Measurements from ENCODE around the gene OSBPL9.

OSBPL9 gene

GRCh38 chr1:51744506-51745303 lies 127.8 kb downstream of the OSBPL9 start (continued):
- no peak for TF ChIP-seq INSM2 (tag by site-specific recombination; IDR thresholded peaks at IDR 0.05)
- no peak for TF ChIP-seq ZNF555 (tag by site-specific recombination; conservative IDR thresholded peaks at IDR 0.05)
- no peak for TF ChIP-seq ZNF184 (tag by site-specific recombination; IDR thresholded peaks at IDR 0.05)
- no peak for TF ChIP-seq SETDB1 (IDR thresholded peaks at IDR 0.05; ENCODE audit: insufficient read length, low read length)
- TF ChIP-seq ZNF585B (tag by site-specific recombination; IDR thresholded peaks at IDR 0.05), result no peak
- TF ChIP-seq OSR2 (tag by site-specific recombination; IDR thresholded peaks at IDR 0.05), result peak; percentile 83
- no peak for TF ChIP-seq ZNF18 (tag by site-specific recombination; IDR thresholded peaks at IDR 0.05)
- no peak for TF ChIP-seq ZFP69B (tag by site-specific recombination; IDR thresholded peaks at IDR 0.05)
- TF ChIP-seq ZNF148 (tag by site-specific recombination; IDR thresholded peaks at IDR 0.05; ENCODE audit: borderline replicate concordance), result no peak
- TF ChIP-seq ZNF558 (tag by site-specific recombination; IDR thresholded peaks at IDR 0.05), result no peak
- no peak for TF ChIP-seq KLF17 (tag by site-specific recombination; IDR thresholded peaks at IDR 0.05)
- TF ChIP-seq SCRT1 (tag by site-specific recombination; IDR thresholded peaks at IDR 0.05; ENCODE audit: borderline replicate concordance), result no peak
- TF ChIP-seq ZNF175 (tag by site-specific recombination; IDR thresholded peaks at IDR 0.05), result no peak
- TF ChIP-seq ZNF704 (tag by site-specific recombination; IDR thresholded peaks at IDR 0.05), result no peak
- TF ChIP-seq ZNF354C (tag by site-specific recombination; IDR thresholded peaks at IDR 0.05; ENCODE audit: borderline replicate concordance, low read depth), result no peak
- no peak for TF ChIP-seq HIC1 (tag by site-specific recombination; IDR thresholded peaks at IDR 0.05)
- no peak for TF ChIP-seq ZBTB8A (tag by site-specific recombination; IDR thresholded peaks at IDR 0.05)
- TF ChIP-seq FEZF1 (tag by site-specific recombination; IDR thresholded peaks at IDR 0.05), result peak; percentile 45
- no peak for TF ChIP-seq ZNF660 (tag by site-specific recombination; IDR thresholded peaks at IDR 0.05)
- no peak for TF ChIP-seq TCF7L2 (IDR thresholded peaks at IDR 0.05; ENCODE audit: borderline replicate concordance, low read depth, low read length)
- no peak for TF ChIP-seq GFI1B (tag by site-specific recombination; IDR thresholded peaks at IDR 0.05)
- TF ChIP-seq ZNF2 (tag by site-specific recombination; IDR thresholded peaks at IDR 0.05), result no peak
- TF ChIP-seq WT1 (tag by site-specific recombination; IDR thresholded peaks at IDR 0.05), result peak; percentile 22; the same call in 1 of the 2 replicates
- TF ChIP-seq SP7 (tag by site-specific recombination; IDR thresholded peaks at IDR 0.05), result peak; percentile 89
- no peak for TF ChIP-seq PRDM4 (tag by site-specific recombination; IDR thresholded peaks at IDR 0.05)

Measured in HEK293 (cell line).